Prostate gland (tissue), 2 donors: ENCODE results near the gene DSN1. TPM values are rescaled to one million over a fixed set of nuclear protein-coding genes. Genes with fewer than 3 reads are reported as not detected.

ENCODE experiments used
- DNase-seq: peaks from one replicate; pipeline ENCODE4 v3.0.0-alpha.2; 2019; ENCODE audit warnings: low spot score
- H3K27ac ChIP-seq, 2 donors: fragments of 200-600 bp; sonication (generic); 2 replicates each; pipeline ENCODE4 v1.5.1; 2017 to 2019
- H3K27me3 ChIP-seq: fragments of 200-600 bp; sonication (generic); replicated peaks from 2 replicates; pipeline ENCODE4 v1.5.1; 2019; ENCODE audit not compliant: insufficient read depth
- H3K36me3 ChIP-seq, 2 donors: fragments of 200-600 bp; sonication (generic); 1 replicate in 1 of 2; 2 replicates in 1 of 2; pipeline versions ENCODE4 v1.5.1 to v1.8.1; 2017 to 2019
- H3K4me1 ChIP-seq: fragments of 200-600 bp; sonication (generic); replicated peaks from 2 replicates; pipeline ENCODE4 v1.5.1; 2019
- H3K4me3 ChIP-seq, 2 donors: fragments of 200-600 bp; sonication (generic); 2 replicates each; pipeline ENCODE4 v1.5.1; 2017 to 2019
- H3K9me3 ChIP-seq: fragments of 200-600 bp; sonication (generic); 2 replicates; pipeline ENCODE4 v1.5.1; 2017
- POLR2A ChIP-seq: fragments of 450-650 bp; IDR thresholded peaks from one replicate; pipeline ENCODE4 v1.6.1; 2016; ENCODE audit warnings: antibody characterized with exemption, mild to moderate bottlenecking
- POLR2AphosphoS5 ChIP-seq: sonication (generic); formaldehyde crosslinking; IDR thresholded peaks from one replicate; pipeline ENCODE4 v1.6.1; 2017; ENCODE audit warnings: antibody characterized with exemption
- WGBS: methylation state at CpG from one replicate; pipeline ENCODE4 v1.1.5; 2018; 5-methylcytosine and 5-hydroxymethylcytosine counted together
- intact Hi-C: fragments of 100-400 bp; cut with DNase I; formaldehyde crosslinking; loops from one replicate; pipeline ENCODE4 v1.14.2; 2022
- total RNA-seq, 2 donors: library from RNA; depleted of rRNA; stranded (reverse); fragments of >200 nt; gene quantifications; one replicate each; pipeline ENCODE4 v1.1.0, GENCODE V29; 2016
- TF ChIP-seq, protein P1 (sequence below), 4 experiments: fragments of 200-600 bp in 2 of 4; fragments of 450-650 bp in 2 of 4; sonication (generic) in 2 of 4; IDR thresholded peaks; 1 replicate in 3 of 4; 2 replicates in 1 of 4; pipeline ENCODE4 v1.5.1; 2016 to 2019; ENCODE audit warnings: antibody characterized with exemption in 4 of 4, mild to moderate bottlenecking in 2 of 4, moderate library complexity in 2 of 4

DSN1 gene
- total RNA-seq, 2 donors from 2014 or later: 13.0 to 17.1 TPM

- TF ChIP-seq, protein P1, sequence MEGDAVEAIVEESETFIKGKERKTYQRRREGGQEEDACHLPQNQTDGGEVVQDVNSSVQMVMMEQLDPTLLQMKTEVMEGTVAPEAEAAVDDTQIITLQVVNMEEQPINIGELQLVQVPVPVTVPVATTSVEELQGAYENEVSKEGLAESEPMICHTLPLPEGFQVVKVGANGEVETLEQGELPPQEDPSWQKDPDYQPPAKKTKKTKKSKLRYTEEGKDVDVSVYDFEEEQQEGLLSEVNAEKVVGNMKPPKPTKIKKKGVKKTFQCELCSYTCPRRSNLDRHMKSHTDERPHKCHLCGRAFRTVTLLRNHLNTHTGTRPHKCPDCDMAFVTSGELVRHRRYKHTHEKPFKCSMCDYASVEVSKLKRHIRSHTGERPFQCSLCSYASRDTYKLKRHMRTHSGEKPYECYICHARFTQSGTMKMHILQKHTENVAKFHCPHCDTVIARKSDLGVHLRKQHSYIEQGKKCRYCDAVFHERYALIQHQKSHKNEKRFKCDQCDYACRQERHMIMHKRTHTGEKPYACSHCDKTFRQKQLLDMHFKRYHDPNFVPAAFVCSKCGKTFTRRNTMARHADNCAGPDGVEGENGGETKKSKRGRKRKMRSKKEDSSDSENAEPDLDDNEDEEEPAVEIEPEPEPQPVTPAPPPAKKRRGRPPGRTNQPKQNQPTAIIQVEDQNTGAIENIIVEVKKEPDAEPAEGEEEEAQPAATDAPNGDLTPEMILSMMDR (IDR thresholded peaks at IDR 0.05): no peak
- TF ChIP-seq POLR2A (no peak), POLR2AphosphoS5 (no peak)
These were observed 60.8 kb downstream of the DSN1 start for GRCh38 chr20:36712775-36713174.

GRCh38 chr20:36709126-36709525 lies 64.4 kb downstream of the DSN1 start:
- H3K27me3 ChIP-seq: no peaks in the 10 kb centered on the region
- H3K4me3 ChIP-seq: no peak overlapping the region
- no peaks in the 10 kb centered on the region for H3K36me3 ChIP-seq
- H3K27ac ChIP-seq: no peak overlapping the region
- 77% methylated on average over 5 of the region's 5 CpGs for WGBS
- DNase-seq: no peak
- intact Hi-C loops: no loop called here
- TF ChIP-seq POLR2AphosphoS5 (no peak), POLR2A (no peak)
- TF ChIP-seq, protein P1 (IDR thresholded peaks at IDR 0.05): no peak
- H3K9me3 ChIP-seq: no peaks in the 10 kb centered on the region
- H3K4me1 ChIP-seq: no peaks in the 10 kb centered on the region

More at GRCh38 chr20:36712775-36713174, 60.8 kb downstream of the DSN1 start:
- 87% methylated on average over 1 of the region's 1 CpG for WGBS
- no peak for DNase-seq
- Histone ChIP-seq H3K36me3 (no peaks in the 10 kb centered on the region), H3K27me3 (no peaks in the 10 kb centered on the region), H3K4me1 (no peaks in the 10 kb centered on the region), H3K27ac (no peak overlapping the region), H3K9me3 (no peaks in the 10 kb centered on the region), H3K4me3 (no peak overlapping the region)
- intact Hi-C loops: no loop called here

DNA sequence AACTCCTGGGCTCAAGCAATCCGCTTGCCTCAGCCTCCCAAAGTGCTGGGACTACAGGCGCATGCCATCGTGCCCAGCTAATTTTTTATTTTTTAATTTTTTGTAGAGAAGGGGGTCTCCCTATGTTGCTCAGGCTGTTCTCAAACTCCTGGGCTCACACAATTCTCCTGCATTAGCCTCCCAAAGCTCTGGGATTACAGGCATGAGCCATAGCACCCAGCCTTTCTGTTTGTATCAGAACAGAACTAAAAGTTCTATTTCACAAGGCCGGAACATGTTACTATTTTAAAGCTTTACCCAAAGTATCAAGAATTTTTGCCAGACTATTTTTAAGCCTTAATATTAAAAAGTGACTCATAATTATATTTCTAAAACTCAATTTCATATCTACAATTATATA lies 70.0 kb downstream of the DSN1 start:
- intact Hi-C loops: no loop called here
- Histone ChIP-seq H3K4me1 (no peaks in the 10 kb centered on the region), H3K36me3 (no peaks in the 10 kb centered on the region), H3K27ac (no peak overlapping the region), H3K27me3 (no peaks in the 10 kb centered on the region), H3K4me3 (no peak overlapping the region), H3K9me3 (no peaks in the 10 kb centered on the region)
- 86% methylated on average over 4 of the region's 4 CpGs for WGBS
- DNase-seq: no peak
- TF ChIP-seq, protein P1 (IDR thresholded peaks at IDR 0.05): no peak
- TF ChIP-seq POLR2AphosphoS5: no peak
- TF ChIP-seq POLR2A: no peak

Other genes starting within 250 kb of the DSN1 start
- gene MYL9, start 232.2 kb downstream of the DSN1 start, total RNA-seq: 100 to 1,000 TPM; 335 to 560 TPM
- 10 to 100 TPM; 16.7 to 34.8 TPM for gene TGIF2, start 200.2 kb downstream of the DSN1 start, total RNA-seq
- 10 to 100 TPM; 72.8 to 92.3 TPM for gene RAB5IF, start 168.0 kb downstream of the DSN1 start, total RNA-seq
- gene SLA2, start 127.6 kb downstream of the DSN1 start, total RNA-seq: under 1 TPM; 0.28 to 0.73 TPM
- gene NDRG3, start 27.7 kb downstream of the DSN1 start, total RNA-seq: 100 to 1,000 TPM in 1 of 2 donors, 10 to 100 TPM in 1; 42.8 to 127 TPM
- gene TLDC2, start 102.4 kb upstream of the DSN1 start, total RNA-seq: 1 to 10 TPM in 1 of 2 donors, under 1 TPM in 1; 0.14 to 1.3 TPM
- gene SAMHD1, start 177.9 kb upstream of the DSN1 start, total RNA-seq: 10 to 100 TPM; 24.9 to 72.2 TPM